Smooth muscle cell (in vitro differentiated cells): ENCODE results near the gene ABCF2. TPM values are rescaled to one million over a fixed set of nuclear protein-coding genes. Genes with fewer than 3 reads are reported as not detected.

Source experiments
- DNase-seq: peaks from one replicate; lab custom pipeline; 2025; ENCODE audit not compliant: unreplicated experiment; lab: John Stamatoyannopoulos, UW
- H2AFZ ChIP-seq: fragments of 200-600 bp; sonication (generic); 2 replicates; pipeline ENCODE4 v1.6.0; 2016; ENCODE audit warnings: antibody characterized with exemption, low read depth, mild to moderate bottlenecking
- H3F3A ChIP-seq: fragments of 200-600 bp; sonication (generic); 2 replicates; pipeline ENCODE4 v1.6.0; 2017; ENCODE audit warnings: antibody characterized with exemption, low read depth
- H3K27ac ChIP-seq: fragments of 200-600 bp; sonication (generic); 2 replicates; pipeline ENCODE4 v1.5.1; 2016; ENCODE audit warnings: low read depth, mild to moderate bottlenecking
- H3K27me3 ChIP-seq: fragments of 200-600 bp; sonication (generic); 2 replicates; pipeline ENCODE4 v1.6.1; 2016; ENCODE audit warnings: low read depth, mild to moderate bottlenecking
- H3K36me3 ChIP-seq: fragments of 200-600 bp; sonication (generic); 2 replicates; pipeline ENCODE4 v1.5.1; 2016; ENCODE audit warnings: low read depth
- H3K4me1 ChIP-seq: fragments of 200-600 bp; sonication (generic); 2 replicates; pipeline ENCODE4 v1.5.1; 2016; ENCODE audit warnings: low read depth
- H3K4me2 ChIP-seq: fragments of 200-600 bp; sonication (generic); 2 replicates; pipeline ENCODE4 v1.6.0; 2016; ENCODE audit warnings: mild to moderate bottlenecking
- H3K4me3 ChIP-seq: fragments of 200-600 bp; sonication (generic); 2 replicates; pipeline ENCODE4 v1.5.1; 2016; ENCODE audit warnings: mild to moderate bottlenecking
- H3K79me2 ChIP-seq: fragments of 200-600 bp; sonication (generic); 2 replicates; pipeline ENCODE4 v1.6.0; 2016; ENCODE audit warnings: low read depth, mild to moderate bottlenecking
- H3K9ac ChIP-seq: fragments of 200-600 bp; sonication (generic); 2 replicates; pipeline ENCODE4 v1.6.0; 2016; ENCODE audit warnings: low read depth
- H3K9me3 ChIP-seq: fragments of 200-600 bp; sonication (generic); replicated peaks from 2 replicates; pipeline ENCODE4 v1.5.1; 2016; ENCODE audit warnings: low read depth
- H4K20me1 ChIP-seq: fragments of 200-600 bp; sonication (generic); 2 replicates; pipeline ENCODE4 v1.6.0; 2016; ENCODE audit warnings: low read depth
- WGBS: methylation state at CpG from one replicate; pipeline ENCODE4 v1.1.7; 2016; ENCODE audit warnings: low lambda C conversion rate; 5-methylcytosine and 5-hydroxymethylcytosine counted together
- polyA plus RNA-seq: library from polyadenylated mRNA; unstranded; fragments of >200 nt; fragmentation: Nextera tagmentation; extraction: Ambion mirVana; gene quantifications from 2 replicates; pipeline ENCODE4 v1.2.1, GENCODE V29; 2016
- total RNA-seq: library from RNA; depleted of rRNA; stranded (reverse); fragments of >200 nt; gene quantifications from 2 replicates; pipeline ENCODE4 v1.2.3, GENCODE V29; 2014
- TF ChIP-seq, protein P1 (sequence below): fragments of 200-600 bp; sonication (generic); IDR thresholded peaks from 2 replicates; pipeline ENCODE4 v1.5.1; 2017; ENCODE audit warnings: borderline replicate concordance, mild to moderate bottlenecking, antibody characterized with exemption; ENCODE audit not compliant: insufficient read depth, poor library complexity, severe bottlenecking

ABCF2 gene
- total and polyA plus RNA-seq, 2 experiments from 2014 or later, result 24.2 to 30.5 TPM

DNA sequence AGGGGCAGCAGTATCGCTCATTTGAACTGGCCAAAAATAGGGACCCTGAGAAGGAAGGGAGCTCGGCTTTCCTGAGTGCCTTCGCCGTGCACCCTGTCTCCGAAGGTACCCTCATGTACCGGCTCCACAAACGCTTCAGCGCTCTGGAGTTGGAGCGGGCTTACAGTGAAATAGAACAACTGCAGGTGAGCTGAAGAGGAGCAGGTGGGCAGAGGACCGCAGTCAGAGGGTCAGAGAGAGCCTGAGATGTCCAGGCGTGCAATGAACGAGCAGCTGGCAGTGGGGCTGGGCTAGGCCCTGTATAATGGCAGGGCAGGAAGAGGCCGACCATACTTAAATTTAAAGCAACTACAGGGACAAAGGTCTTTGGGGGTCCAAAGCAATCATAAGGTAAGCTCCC is 9.4 kb upstream of the ABCF2 start:
- Histone ChIP-seq H3K4me1 (peaks cover 16% of the 10 kb centered on the region), H3K4me3 (no peak overlapping the region), H3K36me3 (no peaks in the 10 kb centered on the region), H3K27me3 (no peaks in the 10 kb centered on the region), H3K27ac (no peak overlapping the region), H3F3A (no peaks in the 10 kb centered on the region), H2AFZ (no peak overlapping the region), H4K20me1 (peaks cover 83% of the 10 kb centered on the region), H3K9me3 (no peaks in the 10 kb centered on the region), H3K79me2 (peaks cover 52% of the 10 kb centered on the region), H3K4me2 (no peak overlapping the region), H3K9ac (no peak overlapping the region)
- no peak for DNase-seq
- TF ChIP-seq, protein P1, sequence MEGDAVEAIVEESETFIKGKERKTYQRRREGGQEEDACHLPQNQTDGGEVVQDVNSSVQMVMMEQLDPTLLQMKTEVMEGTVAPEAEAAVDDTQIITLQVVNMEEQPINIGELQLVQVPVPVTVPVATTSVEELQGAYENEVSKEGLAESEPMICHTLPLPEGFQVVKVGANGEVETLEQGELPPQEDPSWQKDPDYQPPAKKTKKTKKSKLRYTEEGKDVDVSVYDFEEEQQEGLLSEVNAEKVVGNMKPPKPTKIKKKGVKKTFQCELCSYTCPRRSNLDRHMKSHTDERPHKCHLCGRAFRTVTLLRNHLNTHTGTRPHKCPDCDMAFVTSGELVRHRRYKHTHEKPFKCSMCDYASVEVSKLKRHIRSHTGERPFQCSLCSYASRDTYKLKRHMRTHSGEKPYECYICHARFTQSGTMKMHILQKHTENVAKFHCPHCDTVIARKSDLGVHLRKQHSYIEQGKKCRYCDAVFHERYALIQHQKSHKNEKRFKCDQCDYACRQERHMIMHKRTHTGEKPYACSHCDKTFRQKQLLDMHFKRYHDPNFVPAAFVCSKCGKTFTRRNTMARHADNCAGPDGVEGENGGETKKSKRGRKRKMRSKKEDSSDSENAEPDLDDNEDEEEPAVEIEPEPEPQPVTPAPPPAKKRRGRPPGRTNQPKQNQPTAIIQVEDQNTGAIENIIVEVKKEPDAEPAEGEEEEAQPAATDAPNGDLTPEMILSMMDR, result no peak
- 98% methylated on average over 13 of the region's 13 CpGs for WGBS

DNA sequence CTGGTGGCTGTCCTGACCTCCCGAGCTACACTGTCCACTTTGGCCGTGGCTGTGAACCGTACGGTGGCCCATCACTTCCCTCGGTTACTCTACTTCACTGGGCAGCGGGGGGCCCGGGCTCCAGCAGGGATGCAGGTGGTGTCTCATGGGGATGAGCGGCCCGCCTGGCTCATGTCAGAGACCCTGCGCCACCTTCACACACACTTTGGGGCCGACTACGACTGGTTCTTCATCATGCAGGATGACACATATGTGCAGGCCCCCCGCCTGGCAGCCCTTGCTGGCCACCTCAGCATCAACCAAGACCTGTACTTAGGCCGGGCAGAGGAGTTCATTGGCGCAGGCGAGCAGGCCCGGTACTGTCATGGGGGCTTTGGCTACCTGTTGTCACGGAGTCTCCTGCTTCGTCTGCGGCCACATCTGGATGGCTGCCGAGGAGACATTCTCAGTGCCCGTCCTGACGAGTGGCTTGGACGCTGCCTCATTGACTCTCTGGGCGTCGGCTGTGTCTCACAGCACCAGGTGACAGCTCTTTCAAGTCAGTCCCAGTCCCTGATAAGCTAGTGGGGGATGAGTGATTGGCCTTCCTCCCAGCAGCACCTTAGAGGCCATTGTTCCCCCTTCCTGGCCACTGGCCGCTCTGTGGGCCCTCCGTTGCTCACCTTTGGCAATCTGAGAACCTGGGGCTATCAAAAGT is 8.2 kb upstream of the ABCF2 start:
- TF ChIP-seq, protein P1, result no peak
- H3K4me2 ChIP-seq, result no peak overlapping the region
- no peaks in the 10 kb centered on the region for H3K36me3 ChIP-seq
- H3F3A ChIP-seq, result no peaks in the 10 kb centered on the region
- WGBS, result 98% methylated on average over 28 of the region's 28 CpGs
- DNase-seq, result no peak
- no peaks in the 10 kb centered on the region for H3K9me3 ChIP-seq
- H4K20me1 ChIP-seq, result peaks cover 71% of the 10 kb centered on the region
- H3K79me2 ChIP-seq, result peaks cover 52% of the 10 kb centered on the region
- H3K27ac ChIP-seq, result no peak overlapping the region
- no peak overlapping the region for H3K9ac ChIP-seq
- no peak overlapping the region for H2AFZ ChIP-seq
- H3K4me3 ChIP-seq, result no peak overlapping the region
- H3K27me3 ChIP-seq, result no peaks in the 10 kb centered on the region
- peaks cover 16% of the 10 kb centered on the region for H3K4me1 ChIP-seq

- WGBS, result 97% methylated on average over 9 of the region's 9 CpGs
- no peak for DNase-seq
- no peaks in the 10 kb centered on the region for H3K36me3 ChIP-seq
- H3K9me3 ChIP-seq, result no peaks in the 10 kb centered on the region
- TF ChIP-seq, protein P1, result no peak
- H3K79me2 ChIP-seq, result peaks cover 44% of the 10 kb centered on the region
- H4K20me1 ChIP-seq, result peaks cover 57% of the 10 kb centered on the region
- H3K4me1 ChIP-seq, result peaks cover 16% of the 10 kb centered on the region
- no peak overlapping the region for H2AFZ ChIP-seq
- H3K4me2 ChIP-seq, result peak overlapping the region; percentile 85
- peak overlapping the region; percentile 81 for H3K4me3 ChIP-seq
- no peaks in the 10 kb centered on the region for H3K27me3 ChIP-seq
- H3K9ac ChIP-seq, result peak overlapping the region; percentile 48
- no peaks in the 10 kb centered on the region for H3F3A ChIP-seq
- H3K27ac ChIP-seq, result peak overlapping the region; percentile 64
These were observed 6.8 kb upstream of the ABCF2 start for GRCh38 chr7:151233804-151234203.
